Measurements from ENCODE around the gene ZRANB1.
A peak's percentile ranks its signal among the peaks of the same experiment; 100 is the strongest.

The ZRANB1 gene

DNA sequence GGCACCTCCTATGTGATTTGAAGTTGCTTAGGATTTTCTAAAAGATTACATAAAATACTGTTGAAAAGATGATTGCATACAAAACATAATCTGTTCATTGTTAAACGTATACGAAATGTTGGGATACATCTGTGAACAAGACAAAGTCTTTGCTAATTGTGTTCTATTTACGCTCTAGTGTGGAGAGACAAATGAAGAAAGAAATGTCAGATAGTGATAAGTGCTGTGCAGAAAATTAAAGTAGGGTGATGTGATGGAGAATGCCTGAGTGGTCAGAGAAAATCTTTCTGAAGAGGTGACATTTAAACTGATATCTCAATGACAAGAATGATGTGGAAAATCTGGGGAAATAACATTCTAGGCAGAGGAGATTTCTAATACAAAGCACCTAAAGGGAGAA lies 13.4 kb upstream of the ZRANB1 start:
- ATAC-seq (ENCODE audit: low read depth) (no peak), DNase-seq (ENCODE audit: low spot score) (no peak)
- no peaks in the 10 kb centered on the region for H3K4me1 ChIP-seq (ENCODE audit: insufficient read depth, poor library complexity, severe bottlenecking)
- TF ChIP-seq, protein P1, sequence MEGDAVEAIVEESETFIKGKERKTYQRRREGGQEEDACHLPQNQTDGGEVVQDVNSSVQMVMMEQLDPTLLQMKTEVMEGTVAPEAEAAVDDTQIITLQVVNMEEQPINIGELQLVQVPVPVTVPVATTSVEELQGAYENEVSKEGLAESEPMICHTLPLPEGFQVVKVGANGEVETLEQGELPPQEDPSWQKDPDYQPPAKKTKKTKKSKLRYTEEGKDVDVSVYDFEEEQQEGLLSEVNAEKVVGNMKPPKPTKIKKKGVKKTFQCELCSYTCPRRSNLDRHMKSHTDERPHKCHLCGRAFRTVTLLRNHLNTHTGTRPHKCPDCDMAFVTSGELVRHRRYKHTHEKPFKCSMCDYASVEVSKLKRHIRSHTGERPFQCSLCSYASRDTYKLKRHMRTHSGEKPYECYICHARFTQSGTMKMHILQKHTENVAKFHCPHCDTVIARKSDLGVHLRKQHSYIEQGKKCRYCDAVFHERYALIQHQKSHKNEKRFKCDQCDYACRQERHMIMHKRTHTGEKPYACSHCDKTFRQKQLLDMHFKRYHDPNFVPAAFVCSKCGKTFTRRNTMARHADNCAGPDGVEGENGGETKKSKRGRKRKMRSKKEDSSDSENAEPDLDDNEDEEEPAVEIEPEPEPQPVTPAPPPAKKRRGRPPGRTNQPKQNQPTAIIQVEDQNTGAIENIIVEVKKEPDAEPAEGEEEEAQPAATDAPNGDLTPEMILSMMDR (IDR thresholded peaks at IDR 0.05; ENCODE audit: poor library complexity, severe bottlenecking), result no peak
- H3K9me3 ChIP-seq (ENCODE audit: severe bottlenecking), result no peaks in the 10 kb centered on the region
- H3K27me3 ChIP-seq (ENCODE audit: insufficient read depth, poor library complexity, severe bottlenecking), result no peaks in the 10 kb centered on the region
- no peak overlapping the region for H3K27ac ChIP-seq (ENCODE audit: poor library complexity, severe bottlenecking)
- H3K36me3 ChIP-seq (ENCODE audit: low read depth), result peaks cover 16% of the 10 kb centered on the region; the same call in 1 of the 2 replicates
- H3K4me3 ChIP-seq (ENCODE audit: severe bottlenecking), result no peak overlapping the region

DNA sequence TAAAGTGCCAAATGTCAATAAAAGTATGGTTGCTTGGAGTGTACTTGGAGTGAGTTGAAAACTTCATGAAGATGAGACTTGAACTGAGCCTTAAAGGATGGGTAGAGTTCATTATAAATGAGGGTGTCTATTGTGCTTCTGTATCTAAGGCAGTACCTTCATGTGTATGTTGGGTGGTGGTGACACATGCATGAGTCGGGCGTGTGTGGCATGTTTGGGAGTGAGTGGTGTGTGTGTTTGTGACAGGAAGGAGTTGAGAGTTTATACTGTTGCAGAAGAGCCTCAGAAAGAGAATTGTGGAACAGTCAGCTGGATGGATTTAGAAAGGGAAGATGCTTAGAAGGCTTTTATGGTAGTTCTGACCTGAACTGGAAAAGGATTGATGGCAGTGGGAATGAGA lies 6.0 kb upstream of the ZRANB1 start:
- Histone ChIP-seq H3K9me3 (ENCODE audit: severe bottlenecking) (no peaks in the 10 kb centered on the region), H3K27ac (ENCODE audit: poor library complexity, severe bottlenecking) (no peak overlapping the region), H3K36me3 (ENCODE audit: low read depth) (no peaks in the 10 kb centered on the region; the same call in 1 of the 2 replicates), H3K4me1 (ENCODE audit: insufficient read depth, poor library complexity, severe bottlenecking) (no peaks in the 10 kb centered on the region), H3K4me3 (ENCODE audit: severe bottlenecking) (no peak overlapping the region), H3K27me3 (ENCODE audit: insufficient read depth, poor library complexity, severe bottlenecking) (no peaks in the 10 kb centered on the region)
- TF ChIP-seq, protein P1 (IDR thresholded peaks at IDR 0.05; ENCODE audit: poor library complexity, severe bottlenecking), result no peak
- DNase-seq (ENCODE audit: low spot score) (no peak), ATAC-seq (ENCODE audit: low read depth) (peak; percentile 50; the same call in 1 of the 3 replicates)

DNA sequence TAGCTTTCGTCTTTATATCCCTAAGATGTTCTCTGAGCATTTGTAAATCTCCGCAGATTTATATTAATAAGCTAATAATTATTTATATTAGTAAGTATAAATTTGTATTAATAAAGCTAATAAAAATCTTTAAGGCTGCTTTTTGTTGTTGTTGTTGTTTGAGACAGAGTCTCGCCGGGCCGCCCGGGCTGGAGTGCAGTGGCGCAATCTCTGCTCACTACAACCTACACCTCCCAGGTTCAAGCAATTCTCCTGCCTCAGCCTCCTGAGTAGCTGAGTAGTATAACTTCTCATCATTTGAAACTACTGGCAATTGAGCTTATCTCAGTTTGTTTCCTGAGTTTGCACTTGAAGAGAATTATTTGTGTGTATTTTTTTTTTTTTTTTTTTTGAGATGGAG lies 5.1 kb upstream of the ZRANB1 start:
- no peaks in the 10 kb centered on the region; the same call in 1 of the 2 replicates for H3K36me3 ChIP-seq (ENCODE audit: low read depth)
- no peaks in the 10 kb centered on the region for H3K4me1 ChIP-seq (ENCODE audit: insufficient read depth, poor library complexity, severe bottlenecking)
- no peak for ATAC-seq (ENCODE audit: low read depth)

DNA sequence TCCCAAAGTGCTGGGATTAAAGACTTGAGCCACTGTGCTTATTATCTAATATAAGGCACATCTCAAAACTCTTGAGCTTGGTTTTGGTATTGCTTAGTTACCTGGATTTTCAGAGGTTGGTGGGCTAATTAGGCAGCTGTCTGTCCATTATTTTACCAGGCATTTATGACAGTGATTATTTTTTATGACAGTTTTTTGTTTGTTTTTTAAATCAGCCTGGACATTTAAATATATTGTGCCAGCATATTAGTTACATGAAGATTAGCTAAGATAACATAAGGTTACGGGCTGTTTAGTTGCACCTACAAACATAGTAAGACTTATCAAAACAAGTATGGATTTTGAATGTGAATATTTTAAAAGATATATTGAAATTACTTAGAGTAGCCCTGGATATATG lies 2.6 kb upstream of the ZRANB1 start:
- no peaks in the 10 kb centered on the region for H3K9me3 ChIP-seq (ENCODE audit: severe bottlenecking)
- H3K4me3 ChIP-seq (ENCODE audit: severe bottlenecking), result no peak overlapping the region
- H3K4me1 ChIP-seq (ENCODE audit: insufficient read depth, poor library complexity, severe bottlenecking), result peaks cover 12% of the 10 kb centered on the region
- no peak overlapping the region for H3K27ac ChIP-seq (ENCODE audit: poor library complexity, severe bottlenecking)
- DNase-seq (ENCODE audit: low spot score) (no peak), ATAC-seq (ENCODE audit: low read depth) (no peak)
- no peaks in the 10 kb centered on the region for H3K27me3 ChIP-seq (ENCODE audit: insufficient read depth, poor library complexity, severe bottlenecking)
- TF ChIP-seq, protein P1 (IDR thresholded peaks at IDR 0.05; ENCODE audit: poor library complexity, severe bottlenecking), result no peak
- peaks cover 7% of the 10 kb centered on the region for H3K36me3 ChIP-seq (ENCODE audit: low read depth)

More for the DNA sequence above, 5.1 kb upstream of the ZRANB1 start:
- H3K9me3 ChIP-seq (ENCODE audit: severe bottlenecking), result no peaks in the 10 kb centered on the region
- TF ChIP-seq, protein P1 (IDR thresholded peaks at IDR 0.05; ENCODE audit: poor library complexity, severe bottlenecking), result no peak
- H3K27ac ChIP-seq (ENCODE audit: poor library complexity, severe bottlenecking), result no peak overlapping the region
- DNase-seq (ENCODE audit: low spot score), result no peak
- no peak overlapping the region for H3K4me3 ChIP-seq (ENCODE audit: severe bottlenecking)
- H3K27me3 ChIP-seq (ENCODE audit: insufficient read depth, poor library complexity, severe bottlenecking), result no peaks in the 10 kb centered on the region

DNA sequence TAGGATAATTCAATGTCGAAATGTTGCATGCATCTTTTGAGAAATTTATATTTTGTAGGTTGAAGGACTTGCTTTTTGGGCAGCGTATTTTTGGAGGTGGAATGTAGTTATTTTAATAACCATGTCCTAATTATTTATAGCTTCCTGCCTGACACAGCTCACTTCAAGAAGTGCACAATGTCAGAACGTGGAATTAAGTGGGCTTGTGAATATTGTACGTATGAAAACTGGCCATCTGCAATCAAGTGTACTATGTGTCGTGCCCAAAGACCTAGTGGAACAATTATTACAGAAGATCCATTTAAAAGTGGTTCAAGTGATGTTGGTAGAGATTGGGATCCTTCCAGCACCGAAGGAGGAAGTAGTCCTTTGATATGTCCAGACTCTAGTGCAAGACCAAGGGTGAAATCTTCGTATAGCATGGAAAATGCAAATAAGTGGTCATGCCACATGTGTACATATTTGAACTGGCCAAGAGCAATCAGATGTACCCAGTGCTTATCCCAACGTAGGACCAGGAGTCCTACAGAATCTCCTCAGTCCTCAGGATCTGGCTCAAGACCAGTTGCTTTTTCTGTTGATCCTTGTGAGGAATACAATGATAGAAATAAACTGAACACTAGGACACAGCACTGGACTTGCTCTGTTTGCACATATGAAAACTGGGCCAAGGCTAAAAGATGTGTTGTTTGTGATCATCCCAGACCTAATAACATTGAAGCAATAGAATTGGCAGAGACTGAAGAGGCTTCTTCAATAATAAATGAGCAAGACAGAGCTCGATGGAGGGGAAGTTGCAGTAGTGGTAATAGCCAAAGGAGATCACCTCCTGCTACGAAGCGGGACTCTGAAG lies 620 bp downstream of the ZRANB1 start:
- Histone ChIP-seq H3K27me3 (ENCODE audit: insufficient read depth, poor library complexity, severe bottlenecking) (no peaks in the 10 kb centered on the region), H3K4me1 (ENCODE audit: insufficient read depth, poor library complexity, severe bottlenecking) (peaks cover 17% of the 10 kb centered on the region), H3K36me3 (ENCODE audit: low read depth) (peaks cover 12% of the 10 kb centered on the region), H3K27ac (ENCODE audit: poor library complexity, severe bottlenecking) (no peak overlapping the region), H3K4me3 (ENCODE audit: severe bottlenecking) (no peak overlapping the region), H3K9me3 (ENCODE audit: severe bottlenecking) (no peaks in the 10 kb centered on the region)
- DNase-seq (ENCODE audit: low spot score) (no peak), ATAC-seq (ENCODE audit: low read depth) (no peak)
- TF ChIP-seq, protein P1 (IDR thresholded peaks at IDR 0.05; ENCODE audit: poor library complexity, severe bottlenecking), result no peak
